Activated CD4-positive, alpha-beta T cell treated with anti-CD3 and anti-CD28 coated beads, Interleukin-2, amount 50 U/mL, for 4 hours (primary cell): ENCODE results near the gene TRIM4.
"Not testable (repeated sequence)": the region's sequence is repeated elsewhere in the genome, so short reads cannot be mapped to it uniquely, and the experiment has no call there.

Experiments
- DNase-seq, 2 experiments: peaks; one replicate each; pipeline ENCODE4 v3.0.0-alpha.2; 2020

TRIM4 gene

GRCh38 chr7:99910976-99911375 is 8.4 kb downstream of the TRIM4 start:
- DNase-seq: no peak

GRCh38 chr7:99901581-99901980 is 17.7 kb downstream of the TRIM4 start:
- DNase-seq: no peak

GRCh38 chr7:99899830-99900519 is 19.4 kb downstream of the TRIM4 start:
- no peak for DNase-seq

GRCh38 chr7:99898836-99899235 is 20.5 kb downstream of the TRIM4 start:
- no peak for DNase-seq

GRCh38 chr7:99898023-99898357 is 21.3 kb downstream of the TRIM4 start:
- no peak for DNase-seq

- DNase-seq: no peak
Observed at GRCh38 chr7:99897322-99898022, 21.9 kb downstream of the TRIM4 start.

GRCh38 chr7:99894738-99895137 is 24.6 kb downstream of the TRIM4 start:
- DNase-seq: no peak

GRCh38 chr7:99893280-99893679 is 26.1 kb downstream of the TRIM4 start:
- DNase-seq: no peak

- DNase-seq: not testable (repeated sequence)
Observed at GRCh38 chr7:99890348-99890747, 29.0 kb downstream of the TRIM4 start.

- DNase-seq: not testable (repeated sequence)
Observed at GRCh38 chr7:99888366-99888765, 31.0 kb downstream of the TRIM4 start.

- no peak for DNase-seq
Observed at GRCh38 chr7:99881370-99881769, 38.0 kb downstream of the TRIM4 start.

GRCh38 chr7:99876933-99877332 is 42.4 kb downstream of the TRIM4 start, which contains the start of gene OR2AE1:
TSS of gene OR2AE1 (minus strand) at chr7:99877033. CDS start at chr7:99877033, 0 bp downstream.
- DNase-seq: no peak

GRCh38 chr7:99876491-99876890 is 42.8 kb downstream of the TRIM4 start:
- DNase-seq: no peak

GRCh38 chr7:99868246-99868645 is 51.1 kb downstream of the TRIM4 start:
- DNase-seq: no peak

- DNase-seq: not testable (repeated sequence)
Observed at GRCh38 chr7:99867477-99867876, 51.9 kb downstream of the TRIM4 start.

GRCh38 chr7:99863847-99864440 is 55.4 kb downstream of the TRIM4 start:
- DNase-seq: no peak

- DNase-seq: no peak
Observed at GRCh38 chr7:99860281-99861127, 58.8 kb downstream of the TRIM4 start.

GRCh38 chr7:99855236-99855635 is 64.1 kb downstream of the TRIM4 start:
- DNase-seq: no peak

GRCh38 chr7:99848420-99849216 is 70.7 kb downstream of the TRIM4 start:
- DNase-seq: no peak

GRCh38 chr7:99844328-99844727 is 75.0 kb downstream of the TRIM4 start:
- no peak for DNase-seq

- DNase-seq: no peak
Observed at GRCh38 chr7:99843808-99844207, 75.5 kb downstream of the TRIM4 start.

GRCh38 chr7:99842926-99843325 is 76.4 kb downstream of the TRIM4 start:
- no peak for DNase-seq
